Upper lobe of left lung (tissue), 6 donors: ENCODE data around the gene SPATS1. TPM values are rescaled to one million over a fixed set of nuclear protein-coding genes. Genes with fewer than 3 reads are reported as not detected.

Experiments
- ATAC-seq, 2 donors: fragments of 200-7000 bp; cut with Tn5 transposase; one replicate each; pipeline ENCODE4 v1.9.1; 2022; ENCODE audit warnings: mild to moderate bottlenecking in 2 of 2, moderate library complexity in 2 of 2; ENCODE audit not compliant: low FRiP score in 2 of 2
- DNase-seq, 2 donors: peaks; one replicate each; pipeline ENCODE4 v3.0.0-alpha.2; 2019 to 2020
- H3K27ac ChIP-seq, 4 donors: fragments of 200-600 bp; sonication (generic); one replicate each; pipeline ENCODE4 v1.5.1; 2016 to 2019
- H3K27me3 ChIP-seq, 4 donors: fragments of 200-600 bp; sonication (generic); one replicate each; pipeline ENCODE4 v1.5.1; 2017 to 2019
- H3K36me3 ChIP-seq, 4 donors: fragments of 200-600 bp; sonication (generic); one replicate each; pipeline ENCODE4 v1.5.1; 2016 to 2019
- H3K4me1 ChIP-seq, 4 donors: fragments of 200-600 bp; sonication (generic); one replicate each; pipeline ENCODE4 v1.5.1; 2018 to 2019
- H3K4me3 ChIP-seq, 4 donors: fragments of 200-600 bp; sonication (generic); one replicate each; pipeline ENCODE4 v1.5.1; 2017 to 2019; ENCODE audit warnings: mild to moderate bottlenecking in 2 of 4, moderate library complexity in 1 of 4
- H3K9me3 ChIP-seq, 4 donors: fragments of 200-600 bp; sonication (generic); one replicate each; pipeline ENCODE4 v1.5.1; 2018 to 2019
- EP300 ChIP-seq, 4 donors: sonication (generic); formaldehyde crosslinking; IDR thresholded peaks; one replicate each; pipeline ENCODE4 v1.5.1; 2017; ENCODE audit warnings: antibody characterized with exemption in 4 of 4, control low read depth in 2 of 4
- POLR2A ChIP-seq, 4 donors: fragments of 450-650 bp; IDR thresholded peaks; one replicate each; pipeline ENCODE4 v1.5.1; 2016 to 2017; ENCODE audit warnings: antibody characterized with exemption in 4 of 4, mild to moderate bottlenecking in 2 of 4
- POLR2AphosphoS5 ChIP-seq, 2 donors: sonication (generic); formaldehyde crosslinking; IDR thresholded peaks; one replicate each; pipeline ENCODE4 v1.5.1; 2017; ENCODE audit warnings: antibody characterized with exemption in 2 of 2
- WGBS, 2 donors: methylation state at CpG; one replicate each; pipeline ENCODE4 v1.1.5; 2017 to 2018; 5-methylcytosine and 5-hydroxymethylcytosine counted together
- total RNA-seq, 6 donors: library from RNA; depleted of rRNA in 4 of 6; stranded (reverse); fragments of >200 nt in 4 of 6; gene quantifications; one replicate each; pipeline versions ENCODE4 v1.1.0 to v1.2.1, GENCODE V29; 2016 to 2021
- TF ChIP-seq, protein P1 (sequence below), 6 experiments: fragments of 450-650 bp in 4 of 6; fragments of 200-600 bp in 2 of 6; sonication (generic) in 2 of 6; IDR thresholded peaks; one replicate each; pipeline ENCODE4 v1.5.1; 2016 to 2019; ENCODE audit warnings: antibody characterized with exemption in 6 of 6
- donor health status: DM: no; HTN: no; CAD: no; lungs with moderate emphysema.
- donor health status: DM: no; HTN: yes; CAD: no; lungs with severe emphysema.

SPATS1 gene
- total RNA-seq, 6 donors from 2014 or later = 0.91 to 2.2 (median 1.6) TPM; not detected in 3

DNA sequence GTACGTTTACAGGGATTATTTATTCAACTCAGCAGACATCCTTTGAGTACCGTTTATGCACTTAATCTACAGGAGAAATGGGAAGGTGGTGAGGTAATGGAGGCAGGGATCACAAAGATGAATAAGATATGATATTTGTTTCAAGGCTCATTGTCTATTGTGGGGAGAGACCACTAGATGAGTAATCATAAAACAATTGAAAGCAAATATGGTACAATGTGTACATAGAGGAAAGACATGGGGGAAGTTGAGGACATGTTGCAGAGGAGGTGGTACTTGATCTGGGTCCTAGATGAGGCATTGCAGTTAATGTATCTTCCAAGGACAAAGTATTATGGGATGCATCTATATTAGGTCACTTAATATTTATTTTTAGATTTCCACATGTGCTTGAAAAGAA is 31.3 kb downstream of the SPATS1 start:
- H3K36me3 ChIP-seq = no peaks in the 10 kb centered on the region
- no peak for ATAC-seq
- TF ChIP-seq POLR2AphosphoS5 (IDR thresholded peaks at IDR 0.05) (no peak), POLR2A (IDR thresholded peaks at IDR 0.05) (no peak), EP300 (IDR thresholded peaks at IDR 0.05) (no peak)
- TF ChIP-seq, protein P1, sequence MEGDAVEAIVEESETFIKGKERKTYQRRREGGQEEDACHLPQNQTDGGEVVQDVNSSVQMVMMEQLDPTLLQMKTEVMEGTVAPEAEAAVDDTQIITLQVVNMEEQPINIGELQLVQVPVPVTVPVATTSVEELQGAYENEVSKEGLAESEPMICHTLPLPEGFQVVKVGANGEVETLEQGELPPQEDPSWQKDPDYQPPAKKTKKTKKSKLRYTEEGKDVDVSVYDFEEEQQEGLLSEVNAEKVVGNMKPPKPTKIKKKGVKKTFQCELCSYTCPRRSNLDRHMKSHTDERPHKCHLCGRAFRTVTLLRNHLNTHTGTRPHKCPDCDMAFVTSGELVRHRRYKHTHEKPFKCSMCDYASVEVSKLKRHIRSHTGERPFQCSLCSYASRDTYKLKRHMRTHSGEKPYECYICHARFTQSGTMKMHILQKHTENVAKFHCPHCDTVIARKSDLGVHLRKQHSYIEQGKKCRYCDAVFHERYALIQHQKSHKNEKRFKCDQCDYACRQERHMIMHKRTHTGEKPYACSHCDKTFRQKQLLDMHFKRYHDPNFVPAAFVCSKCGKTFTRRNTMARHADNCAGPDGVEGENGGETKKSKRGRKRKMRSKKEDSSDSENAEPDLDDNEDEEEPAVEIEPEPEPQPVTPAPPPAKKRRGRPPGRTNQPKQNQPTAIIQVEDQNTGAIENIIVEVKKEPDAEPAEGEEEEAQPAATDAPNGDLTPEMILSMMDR (IDR thresholded peaks at IDR 0.05) = no peak
- no peaks in the 10 kb centered on the region for H3K9me3 ChIP-seq
- no peak overlapping the region for H3K4me3 ChIP-seq
- 56 to 59% methylated on average over 2 of the region's 2 CpGs for WGBS, 2 donors
- no peak overlapping the region for H3K27ac ChIP-seq
- H3K4me1 ChIP-seq = no peaks in the 10 kb centered on the region
- no peaks in the 10 kb centered on the region for H3K27me3 ChIP-seq
- DNase-seq = no peak

DNA sequence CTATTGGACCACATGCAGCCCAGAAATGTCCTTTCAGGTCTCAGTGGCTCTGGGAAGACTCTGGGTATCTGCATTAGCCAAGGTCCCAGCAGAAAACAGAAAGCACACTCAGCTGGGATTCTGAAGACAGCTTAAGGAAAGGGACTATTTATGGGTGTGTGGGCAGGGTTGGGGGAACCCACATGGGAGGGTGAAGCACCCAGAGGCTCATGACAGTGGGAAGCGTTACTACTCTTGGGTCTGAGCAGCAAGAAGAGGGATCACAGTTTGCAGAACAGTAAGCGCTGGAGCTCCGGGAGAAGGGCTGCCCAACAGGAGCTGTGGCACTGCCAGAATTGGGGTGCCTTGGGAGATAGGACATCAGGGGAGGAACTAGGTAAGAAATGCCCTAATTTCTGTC is 32.6 kb downstream of the SPATS1 start:
- no peaks in the 10 kb centered on the region for H3K27me3 ChIP-seq
- no peak overlapping the region for H3K4me3 ChIP-seq
- ATAC-seq = no peak
- H3K27ac ChIP-seq = no peak overlapping the region
- 91 to 95% methylated on average over 3 of the region's 3 CpGs for WGBS, 2 donors
- DNase-seq = no peak
- H3K4me1 ChIP-seq = no peaks in the 10 kb centered on the region
- H3K9me3 ChIP-seq = no peaks in the 10 kb centered on the region
- no peaks in the 10 kb centered on the region for H3K36me3 ChIP-seq
- no peak for TF ChIP-seq EP300 (IDR thresholded peaks at IDR 0.05)
- no peak for TF ChIP-seq POLR2A (IDR thresholded peaks at IDR 0.05)
- TF ChIP-seq, protein P1 (IDR thresholded peaks at IDR 0.05) = no peak
- no peak for TF ChIP-seq POLR2AphosphoS5 (IDR thresholded peaks at IDR 0.05)

DNA sequence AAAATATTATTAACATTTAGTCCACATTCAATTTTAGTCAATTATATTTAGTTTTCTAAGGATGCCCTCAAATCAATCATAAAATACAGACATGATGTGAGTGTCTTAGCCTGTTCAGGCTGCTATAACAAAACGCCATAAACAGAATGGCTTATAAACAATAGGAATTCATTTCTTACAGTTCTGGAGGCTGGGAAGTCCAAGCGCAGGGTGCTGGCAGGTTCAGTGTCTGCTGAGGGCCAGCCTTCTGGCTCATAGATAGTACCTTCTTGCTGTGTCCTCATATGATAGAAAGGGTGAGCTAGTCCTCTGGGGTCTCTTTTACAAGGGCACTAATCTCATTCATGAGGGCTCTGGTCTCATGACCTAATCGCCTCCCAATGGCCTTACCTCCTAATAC is 35.0 kb downstream of the SPATS1 start:
- Histone ChIP-seq H3K4me3 (no peak overlapping the region), H3K4me1 (peaks cover 0 to 9% (median 2%) of the 10 kb centered on the region in 4 donors), H3K36me3 (no peaks in the 10 kb centered on the region), H3K27me3 (no peaks in the 10 kb centered on the region), H3K27ac (no peak overlapping the region), H3K9me3 (no peaks in the 10 kb centered on the region)
- TF ChIP-seq POLR2A (IDR thresholded peaks at IDR 0.05) (no peak), POLR2AphosphoS5 (IDR thresholded peaks at IDR 0.05) (no peak), EP300 (IDR thresholded peaks at IDR 0.05) (no peak)
- TF ChIP-seq, protein P1 (IDR thresholded peaks at IDR 0.05) = no peak
- ATAC-seq = no peak
- DNase-seq = no peak
- 81 to 87% methylated on average over 3 of the region's 3 CpGs for WGBS, 2 donors

DNA sequence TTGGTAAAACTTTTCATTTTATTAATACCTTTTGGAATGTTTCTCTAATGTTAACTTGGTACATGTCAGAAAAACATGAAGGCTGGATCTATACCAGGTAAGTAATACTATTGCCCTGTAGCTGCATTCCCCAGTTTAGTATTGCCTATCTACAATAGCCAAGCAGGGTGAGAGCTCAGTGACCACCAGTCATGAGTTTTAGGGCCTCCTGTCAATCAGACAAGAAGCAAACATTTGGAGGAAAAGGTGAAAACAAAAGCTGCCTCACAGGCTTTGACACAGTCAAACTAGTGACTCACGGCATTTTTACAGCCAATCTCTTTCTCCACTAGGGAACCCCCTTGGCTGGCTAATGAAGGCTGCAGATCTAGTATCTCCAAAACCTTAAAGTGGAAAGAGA is 35.5 kb downstream of the SPATS1 start:
- Histone ChIP-seq H3K27ac (no peak overlapping the region), H3K9me3 (no peaks in the 10 kb centered on the region), H3K4me3 (no peak overlapping the region), H3K4me1 (peaks cover 0 to 9% (median 2%) of the 10 kb centered on the region in 4 donors), H3K36me3 (no peaks in the 10 kb centered on the region), H3K27me3 (no peaks in the 10 kb centered on the region)
- ATAC-seq (no peak), DNase-seq (no peak)
- WGBS, 2 donors = 71 to 79% methylated on average over 1 of the region's 1 CpG
- TF ChIP-seq, protein P1 (IDR thresholded peaks at IDR 0.05) = no peak
- TF ChIP-seq EP300 (IDR thresholded peaks at IDR 0.05) = no peak
- no peak for TF ChIP-seq POLR2A (IDR thresholded peaks at IDR 0.05)
- no peak for TF ChIP-seq POLR2AphosphoS5 (IDR thresholded peaks at IDR 0.05)

DNA sequence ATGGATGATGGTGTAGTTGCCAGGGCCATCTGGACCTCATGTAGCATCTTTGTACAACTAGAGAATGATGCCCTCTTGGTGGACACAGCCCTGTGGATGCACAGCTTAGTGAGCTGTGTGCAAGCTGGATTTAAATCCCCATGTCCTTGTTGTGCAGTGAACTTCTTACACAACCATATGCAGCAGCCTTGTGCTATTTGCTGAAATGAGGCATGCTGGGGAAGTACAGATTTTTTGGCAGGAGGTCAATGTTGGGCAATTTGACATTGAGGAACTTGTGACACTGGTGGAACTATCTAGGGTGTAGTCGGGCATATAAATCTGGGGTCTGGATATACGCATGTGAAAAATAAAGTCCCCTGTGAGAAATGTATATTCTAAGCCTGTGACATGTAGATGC is 39.3 kb downstream of the SPATS1 start:
- no peak for TF ChIP-seq POLR2A (IDR thresholded peaks at IDR 0.05)
- TF ChIP-seq EP300 (IDR thresholded peaks at IDR 0.05) = peak in 1 of 4 donors; percentile 36
- TF ChIP-seq, protein P1 (IDR thresholded peaks at IDR 0.05) = no peak
- TF ChIP-seq POLR2AphosphoS5 (IDR thresholded peaks at IDR 0.05) = peak; percentile 34 to 40
- H3K27me3 ChIP-seq = no peaks in the 10 kb centered on the region
- peaks cover 2 to 16% (median 7%) of the 10 kb centered on the region in 4 donors for H3K4me1 ChIP-seq
- H3K4me3 ChIP-seq = no peak overlapping the region
- no peaks in the 10 kb centered on the region for H3K9me3 ChIP-seq
- H3K36me3 ChIP-seq = no peaks in the 10 kb centered on the region
- 28 to 50% methylated on average over 2 of the region's 2 CpGs for WGBS, 2 donors
- peak in 1 of 2 donors; percentile 67 for DNase-seq
- no peak overlapping the region for H3K27ac ChIP-seq
- peak in 1 of 2 donors; percentile 69 for ATAC-seq
